GM08714 (cell line): Measurements from ENCODE around the gene THSD4.
"Not testable (repeated sequence)": the region's sequence is repeated elsewhere in the genome, so short reads cannot be mapped to it uniquely, and the experiment has no call there.

Experiments used
- H3K4me3 ChIP-seq: fragments of 200-500 bp; sonication (Bioruptor generic); 2 replicates; pipeline ENCODE4 v1.5.1; 2014; ENCODE audit warnings: mild to moderate bottlenecking, low read length, inconsistent platforms
- ZNF274 ChIP-seq: IDR thresholded peaks from 2 replicates; pipeline ENCODE4 v1.6.1; 2012; ENCODE audit warnings: mild to moderate bottlenecking, low read depth, low read length

Gene THSD4

GRCh38 chr15:71312731-71313460 lies 197.6 kb downstream of the THSD4 start:
- TF ChIP-seq ZNF274: no peak
- H3K4me3 ChIP-seq: no peak overlapping the region

- no peak overlapping the region for H3K4me3 ChIP-seq
- no peak for TF ChIP-seq ZNF274
Measured at GRCh38 chr15:71313806-71314205, 198.5 kb downstream of the THSD4 start.

GRCh38 chr15:71314956-71315537 lies 199.8 kb downstream of the THSD4 start:
- H3K4me3 ChIP-seq: no peak overlapping the region
- TF ChIP-seq ZNF274: no peak

- TF ChIP-seq ZNF274: no peak
- H3K4me3 ChIP-seq: no peak overlapping the region
Measured at GRCh38 chr15:71316911-71317310, 201.6 kb downstream of the THSD4 start.

- not testable (repeated sequence) for H3K4me3 ChIP-seq
Measured at GRCh38 chr15:71319424-71319823, 204.2 kb downstream of the THSD4 start.

GRCh38 chr15:71319935-71320334 lies 204.7 kb downstream of the THSD4 start:
- TF ChIP-seq ZNF274: no peak

GRCh38 chr15:71323082-71323481 lies 207.8 kb downstream of the THSD4 start:
- H3K4me3 ChIP-seq: no peak overlapping the region
- no peak for TF ChIP-seq ZNF274

More at GRCh38 chr15:71319935-71320334, 204.7 kb downstream of the THSD4 start:
- H3K4me3 ChIP-seq: no peak overlapping the region

GRCh38 chr15:71323584-71323983 lies 208.3 kb downstream of the THSD4 start:
- no peak for TF ChIP-seq ZNF274
- no peak overlapping the region for H3K4me3 ChIP-seq

GRCh38 chr15:71325481-71325880 lies 210.2 kb downstream of the THSD4 start:
- TF ChIP-seq ZNF274: no peak
- H3K4me3 ChIP-seq: no peak overlapping the region

GRCh38 chr15:71328453-71328852 lies 213.2 kb downstream of the THSD4 start:
- no peak for TF ChIP-seq ZNF274
- H3K4me3 ChIP-seq: no peak overlapping the region

- TF ChIP-seq ZNF274: no peak
- H3K4me3 ChIP-seq: no peak overlapping the region
Measured at GRCh38 chr15:71329041-71329440, 213.8 kb downstream of the THSD4 start.

GRCh38 chr15:71329497-71330260 lies 214.4 kb downstream of the THSD4 start:
- no peak for TF ChIP-seq ZNF274
- no peak overlapping the region for H3K4me3 ChIP-seq

GRCh38 chr15:71330638-71331162 lies 215.4 kb downstream of the THSD4 start:
- TF ChIP-seq ZNF274: no peak
- H3K4me3 ChIP-seq: no peak overlapping the region

- no peak overlapping the region for H3K4me3 ChIP-seq
- TF ChIP-seq ZNF274: no peak
Measured at GRCh38 chr15:71331173-71331572, 215.9 kb downstream of the THSD4 start.

- no peak overlapping the region for H3K4me3 ChIP-seq
- no peak for TF ChIP-seq ZNF274
Measured at GRCh38 chr15:71332431-71333004, 217.2 kb downstream of the THSD4 start.
